G401.6 (cell line): ENCODE results near the gene PLXNA1.

Source experiments
- FAIRE-seq: peaks from 2 replicates; lab custom pipeline; 2012; peaks lifted over from hg19 to GRCh38; lab: Jason Lieb, UNC

The PLXNA1 gene

GRCh38 chr3:126982471-126983175 lies at the start of gene PLXNA1:
Gene PLXNA1, plus strand, starts transcription at chr3:126983115. Its CDS starts 5,479 bp downstream, at chr3:126988594.
- no peak for FAIRE-seq

DNA sequence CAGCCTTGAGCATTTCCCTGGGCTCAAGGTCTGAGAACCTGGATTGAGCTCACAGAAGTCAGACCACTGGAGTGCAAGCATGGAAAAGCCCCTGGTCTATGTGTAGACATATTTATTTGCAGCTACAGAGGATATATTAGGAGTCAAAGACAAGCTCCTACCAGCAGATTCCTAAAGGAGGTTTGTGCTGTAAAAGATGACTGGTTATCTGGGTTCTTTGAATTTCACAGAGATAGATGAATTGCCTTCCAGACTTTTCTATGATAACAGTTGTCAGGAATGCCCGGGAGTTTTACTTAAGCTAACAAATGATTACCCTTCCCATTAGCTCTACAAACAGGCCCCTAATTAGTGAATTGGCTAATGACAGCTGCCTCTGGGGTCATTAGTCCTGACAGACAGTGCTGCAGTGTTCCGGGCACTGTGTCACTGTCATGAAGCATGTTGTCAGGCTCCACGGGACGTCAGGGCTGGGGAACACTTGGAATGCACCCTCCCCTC lies 48.8 kb upstream of the PLXNA1 start:
- FAIRE-seq, result no peak

DNA sequence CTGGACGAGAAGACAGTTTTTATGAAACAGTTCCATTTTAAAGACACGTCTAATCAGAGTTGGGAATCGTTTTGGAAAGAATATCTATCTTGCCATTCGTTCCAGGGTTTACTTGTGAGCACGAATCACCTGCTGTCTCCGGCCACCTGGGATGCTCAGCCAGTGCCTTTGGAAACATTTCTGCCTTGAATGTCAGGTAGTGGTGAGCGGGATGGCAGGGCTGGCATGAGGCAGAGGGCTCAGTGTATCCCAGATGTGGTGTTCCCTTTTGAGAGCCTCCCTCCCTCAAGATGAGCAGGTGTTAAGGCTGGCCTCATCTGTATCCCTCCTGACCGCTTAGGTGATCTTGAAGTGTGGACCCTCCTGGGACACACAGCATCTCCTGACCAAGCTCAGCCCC lies 47.9 kb upstream of the PLXNA1 start:
- no peak for FAIRE-seq

GRCh38 chr3:126935756-126936509 lies 47.0 kb upstream of the PLXNA1 start:
- no peak for FAIRE-seq

DNA sequence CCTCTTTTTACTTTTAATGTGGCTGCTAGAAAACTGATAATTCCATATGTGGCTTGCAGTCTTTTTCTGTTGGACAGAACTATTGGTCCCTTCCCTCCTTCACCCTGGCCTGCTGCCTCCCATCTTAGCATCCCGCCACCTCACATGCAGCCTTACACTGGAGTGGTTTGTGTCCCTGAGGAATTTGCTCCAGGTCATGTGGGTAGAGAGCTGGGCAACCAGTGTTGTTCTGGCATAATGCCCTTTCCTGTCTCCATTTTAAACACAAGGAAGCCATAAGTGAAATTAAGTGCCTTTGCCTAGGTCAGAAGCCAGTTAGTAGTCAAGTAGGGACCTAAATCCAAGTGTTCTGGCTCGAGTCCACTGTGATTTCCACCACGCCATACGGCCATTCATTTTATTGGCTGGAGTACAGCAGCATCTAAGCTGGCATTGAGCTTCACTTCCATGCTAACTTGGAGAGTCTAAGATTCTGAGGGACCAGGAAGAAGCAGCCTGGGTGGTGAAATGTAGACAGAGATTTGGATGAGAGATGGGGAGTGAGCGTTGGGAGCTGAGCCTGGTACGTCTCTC lies 46.0 kb upstream of the PLXNA1 start:
- FAIRE-seq, result no peak

GRCh38 chr3:126937533-126937932 lies 45.4 kb upstream of the PLXNA1 start:
- FAIRE-seq, result no peak

- no peak for FAIRE-seq
Observed at GRCh38 chr3:126937973-126938372, 44.9 kb upstream of the PLXNA1 start.

DNA sequence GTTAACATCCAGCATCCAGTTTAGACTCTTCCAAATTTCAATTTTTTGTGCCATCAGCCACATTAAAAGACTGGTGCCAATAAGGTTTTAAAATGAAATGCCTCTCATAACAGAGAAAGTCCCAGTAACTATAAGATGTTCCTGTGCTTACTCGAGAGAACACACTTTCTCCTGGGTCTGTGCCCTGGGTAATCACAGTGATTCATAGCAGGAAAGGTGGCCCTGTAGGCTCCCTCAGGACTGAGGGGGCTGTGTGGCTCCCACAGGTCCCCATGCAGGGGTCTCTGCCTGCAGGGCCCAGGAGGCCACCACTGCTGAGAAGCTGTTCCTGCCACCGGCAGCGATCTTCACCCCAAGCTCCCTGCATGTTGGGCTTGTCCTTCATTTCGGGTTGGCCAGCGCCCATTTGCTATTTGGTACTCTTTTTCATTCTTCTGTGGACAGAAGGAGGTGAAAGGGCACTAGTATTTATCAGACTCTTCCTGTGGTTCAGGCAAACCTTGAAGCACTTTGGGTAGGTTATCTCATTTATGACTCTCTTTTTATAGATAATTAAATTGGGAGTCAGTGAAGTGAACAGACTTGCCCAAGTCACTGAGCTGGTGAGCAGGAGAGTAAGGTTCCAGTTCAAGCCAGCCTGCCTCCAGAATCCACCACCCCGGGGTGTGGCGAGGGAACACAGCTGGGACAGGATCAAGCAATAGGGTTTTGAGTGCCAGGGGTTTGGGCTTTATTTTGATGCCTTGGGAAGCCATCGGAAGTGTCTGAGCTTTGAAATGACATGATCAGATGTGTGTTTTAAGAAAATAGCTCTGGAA lies 44.2 kb upstream of the PLXNA1 start:
- FAIRE-seq, result no peak

DNA sequence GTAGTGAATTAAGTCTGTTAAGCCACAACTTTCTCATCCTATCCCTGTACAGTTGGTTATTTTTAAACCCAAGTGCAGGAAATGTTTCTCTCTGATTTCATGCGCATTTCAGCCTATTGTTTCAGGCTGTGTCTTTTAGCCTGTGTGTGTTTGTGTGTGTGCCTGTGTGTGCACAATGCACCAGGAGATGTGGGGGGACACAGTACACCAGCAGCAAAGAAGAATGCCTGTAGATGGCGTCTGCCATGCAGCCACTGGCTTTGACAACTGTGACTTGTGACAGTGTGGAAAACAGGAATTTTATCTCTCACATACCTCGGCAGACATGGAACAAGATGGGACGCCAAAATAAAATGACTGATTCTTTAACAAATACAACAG lies 43.6 kb upstream of the PLXNA1 start:
- no peak for FAIRE-seq

GRCh38 chr3:126939733-126940132 lies 43.2 kb upstream of the PLXNA1 start:
- FAIRE-seq, result no peak

GRCh38 chr3:126941721-126942270 lies 41.1 kb upstream of the PLXNA1 start:
- FAIRE-seq, result no peak

DNA sequence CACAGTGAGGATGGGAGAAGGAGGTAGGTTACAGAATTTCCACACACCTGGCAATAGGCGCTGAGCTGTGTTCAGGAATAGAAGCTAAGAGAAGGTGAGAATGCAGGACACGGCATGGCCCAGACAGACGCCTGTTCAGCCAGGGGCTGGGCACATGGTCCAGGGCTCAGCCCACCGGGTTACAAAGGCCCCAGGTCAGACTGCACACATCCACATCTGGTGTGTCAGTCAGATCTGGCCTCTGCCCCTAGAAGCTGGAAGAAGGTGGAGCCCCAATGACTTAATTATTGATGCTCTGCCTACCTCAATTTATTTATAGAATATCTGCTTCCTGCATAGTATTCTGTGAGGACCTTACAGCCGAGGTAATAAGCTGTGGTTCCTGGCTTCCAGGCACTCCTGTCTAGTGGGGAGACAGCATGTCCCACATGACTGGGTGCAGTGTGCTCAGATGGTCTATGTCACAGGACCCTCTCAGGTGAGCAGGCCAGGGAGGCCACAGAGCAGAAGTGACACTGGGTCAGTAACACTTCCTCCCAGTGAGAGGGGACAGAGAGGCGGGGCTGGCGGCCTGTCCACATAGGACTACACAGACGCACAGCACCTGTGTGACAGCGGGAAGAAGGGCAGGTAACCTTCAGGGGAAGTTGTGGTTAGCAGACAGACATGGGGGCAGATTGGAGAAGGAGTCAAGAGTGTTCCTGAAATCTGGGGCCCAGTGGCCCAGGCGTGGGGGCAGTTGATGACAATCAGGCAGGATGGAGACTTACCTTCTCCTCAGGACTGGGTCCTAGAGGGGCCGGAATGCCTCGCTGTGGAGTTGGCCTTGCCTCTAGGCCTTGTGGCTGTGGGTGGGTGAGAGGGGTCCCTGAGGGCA lies 38.6 kb upstream of the PLXNA1 start:
- FAIRE-seq, result no peak

- FAIRE-seq, result no peak
Observed at GRCh38 chr3:126945171-126945721, 37.7 kb upstream of the PLXNA1 start.

GRCh38 chr3:126945891-126946290 lies 37.0 kb upstream of the PLXNA1 start:
- no peak for FAIRE-seq

DNA sequence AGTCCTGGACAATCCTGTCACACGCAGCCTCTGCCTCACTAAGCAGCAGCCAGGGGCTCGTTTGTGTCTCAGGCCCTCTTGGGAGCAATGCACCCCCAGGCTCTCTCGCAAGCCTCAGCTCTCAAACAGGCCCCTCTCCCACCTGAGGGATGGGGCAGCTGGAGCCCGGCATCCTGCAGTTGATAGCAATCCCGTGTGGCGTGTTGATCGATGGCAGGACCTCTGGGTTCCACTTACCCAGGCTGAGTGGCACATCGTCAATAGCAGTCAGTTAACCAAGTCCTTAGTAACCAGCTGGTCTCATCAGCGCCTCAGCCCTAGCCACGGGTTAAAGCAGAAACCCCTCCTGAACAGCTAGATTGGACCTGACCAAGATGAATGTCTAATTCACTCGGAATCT lies 36.5 kb upstream of the PLXNA1 start:
- FAIRE-seq, result no peak

GRCh38 chr3:126947429-126947828 lies 35.5 kb upstream of the PLXNA1 start:
- FAIRE-seq, result no peak

DNA sequence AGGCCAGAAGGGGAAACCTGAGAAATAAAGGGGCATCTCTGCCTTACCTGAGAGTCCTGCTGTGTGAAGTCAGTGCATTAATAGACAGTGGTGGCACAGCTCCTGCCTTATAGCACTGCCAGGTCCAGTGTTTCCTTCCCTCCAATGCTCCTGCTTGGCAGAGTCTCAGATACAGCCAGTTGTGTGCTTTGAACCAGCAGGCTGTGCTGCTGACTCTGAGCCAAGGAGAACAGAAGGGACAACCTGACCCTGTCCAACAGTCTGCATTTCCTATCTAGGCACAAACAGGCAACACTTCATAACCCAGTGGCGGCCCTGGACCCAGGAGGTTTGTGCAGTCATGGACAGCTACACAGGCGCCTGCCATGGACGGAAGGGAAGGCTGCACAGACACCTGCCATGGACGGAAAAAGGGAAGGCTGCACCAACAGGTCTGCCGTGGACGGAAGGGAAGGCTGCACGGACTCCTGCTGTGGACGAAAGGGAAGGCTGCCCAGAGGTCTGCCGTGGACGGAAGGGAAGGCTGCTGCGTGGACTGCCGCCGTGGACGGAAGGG lies 33.9 kb upstream of the PLXNA1 start:
- FAIRE-seq, result no peak

GRCh38 chr3:126951561-126951960 lies 31.4 kb upstream of the PLXNA1 start:
- no peak for FAIRE-seq

GRCh38 chr3:126952261-126952982 lies 30.5 kb upstream of the PLXNA1 start:
- FAIRE-seq, result no peak
